ENCODE results near the gene NLK. TPM values are rescaled to one million over a fixed set of nuclear protein-coding genes. Genes with fewer than 3 reads are reported as not detected.
A peak's percentile ranks its signal among the peaks of the same experiment; 100 is the strongest.

NLK gene
- total and polyA plus RNA-seq, 10 of the 15 experiments (the other 5 are each of a cell fraction or from before 2014, with no cell fraction given) = 5.0 to 22.9 (median 15.0) TPM

- no peak for DNase-seq (ENCODE audit: low read depth, low spot score)
- Histone ChIP-seq H4K20me1 (ENCODE audit: control insufficient read depth, insufficient read depth) (no peaks in the 10 kb centered on the region), H3K36me3 (ENCODE audit: control insufficient read depth in 2 of 2, insufficient read depth in 2 of 2, low read length in 1 of 2) (peaks cover 0 to 5% of the 10 kb centered on the region in 2 experiments; a peak in 2 of 4 replicates), H3K9ac (ENCODE audit: control insufficient read depth, insufficient read depth, low read length) (no peak overlapping the region), H3K4me3 (no peak overlapping the region), H3K4me1 (ENCODE audit: control insufficient read depth, insufficient read depth, low read length) (no peaks in the 10 kb centered on the region), H3K9me3 (replicated peaks; ENCODE audit: control insufficient read depth, insufficient read depth, low read length) (no peaks in the 10 kb centered on the region), H3K4me2 (ENCODE audit: control insufficient read depth, insufficient read depth) (no peak overlapping the region), H3K27me3 (replicated peaks in 1 of 2; ENCODE audit: control insufficient read depth in 2 of 2, insufficient read depth in 2 of 2, low read length in 1 of 2) (no peaks in the 10 kb centered on the region), H3K79me2 (ENCODE audit: control insufficient read depth, insufficient read depth, low read length) (no peaks in the 10 kb centered on the region), H2AFZ (ENCODE audit: control insufficient read depth, low read depth, low read length) (no peak overlapping the region), H3K27ac (ENCODE audit: control insufficient read depth, insufficient read depth) (no peak overlapping the region)
- ChIA-PET RAD21 (ENCODE audit: unreplicated experiment) (no interaction called here), POLR2A (no interaction called here), SMC1A (ENCODE audit: uncharacterized antibody, unreplicated experiment) (no interaction called here), CTCF (no interaction called here)
- ATAC-seq = no peak
- FAIRE-seq = peak; percentile 62
- intact Hi-C loops (cut with micrococcal nuclease; ENCODE audit: unreplicated experiment) (no loop called here), in situ Hi-C loops (cut with MboI) (no loop called here)
- no TSS peak for BruUV-seq (replicated peaks)
- no peak for TF ChIP-seq NR2F1 (conservative IDR thresholded peaks at IDR 0.05)
- TF ChIP-seq FOXK2 (IDR thresholded peaks at IDR 0.05) = no peak
- no peak for TF ChIP-seq HDAC6 (IDR thresholded peaks at IDR 0.05; ENCODE audit: unreplicated experiment)
- TF ChIP-seq ZNF207 (IDR thresholded peaks at IDR 0.05; ENCODE audit: borderline replicate concordance) = no peak
- no peak for TF ChIP-seq CEBPB (IDR thresholded peaks at IDR 0.05; ENCODE audit: borderline replicate concordance in 1 of 2, low read depth in 2 of 2, low read length in 2 of 2)
- no peak for TF ChIP-seq ETV6 (conservative IDR thresholded peaks at IDR 0.05 in 1 of 2, IDR thresholded peaks at IDR 0.05 in 1 of 2; ENCODE audit: borderline replicate concordance in 1 of 2, low read depth in 1 of 2)
- no peak for TF ChIP-seq ZBTB4 (CRISPR knock-in tag; IDR thresholded peaks at IDR 0.05)
Measured at GRCh38 chr17:28170771-28171170, 128.3 kb downstream of the NLK start.

Data from GM12878 (cell line).